ENCODE data around the gene SPC25.
"Not testable (repeated sequence)": the region's sequence is repeated elsewhere in the genome, so short reads cannot be mapped to it uniquely, and the experiment has no call there.

DNA sequence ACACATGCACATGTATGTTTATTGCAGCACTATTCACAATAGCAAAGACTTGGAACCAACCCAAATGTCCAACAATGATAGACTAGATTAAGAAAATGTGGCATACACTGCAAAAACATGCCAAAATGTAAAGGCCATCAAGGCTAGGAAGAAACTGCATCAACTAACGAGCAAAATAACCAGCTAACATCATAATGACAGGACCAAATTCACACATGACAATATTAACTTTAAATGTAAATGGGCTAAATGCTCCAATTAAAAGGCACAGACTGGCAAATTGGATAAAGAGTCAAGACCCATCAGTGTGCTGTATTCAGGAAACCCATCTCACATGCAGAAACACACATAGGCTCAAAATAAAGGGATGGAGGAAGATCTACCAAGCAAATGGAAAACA lies 23.1 kb downstream of the SPC25 start:
- TF ChIP-seq, protein P1, sequence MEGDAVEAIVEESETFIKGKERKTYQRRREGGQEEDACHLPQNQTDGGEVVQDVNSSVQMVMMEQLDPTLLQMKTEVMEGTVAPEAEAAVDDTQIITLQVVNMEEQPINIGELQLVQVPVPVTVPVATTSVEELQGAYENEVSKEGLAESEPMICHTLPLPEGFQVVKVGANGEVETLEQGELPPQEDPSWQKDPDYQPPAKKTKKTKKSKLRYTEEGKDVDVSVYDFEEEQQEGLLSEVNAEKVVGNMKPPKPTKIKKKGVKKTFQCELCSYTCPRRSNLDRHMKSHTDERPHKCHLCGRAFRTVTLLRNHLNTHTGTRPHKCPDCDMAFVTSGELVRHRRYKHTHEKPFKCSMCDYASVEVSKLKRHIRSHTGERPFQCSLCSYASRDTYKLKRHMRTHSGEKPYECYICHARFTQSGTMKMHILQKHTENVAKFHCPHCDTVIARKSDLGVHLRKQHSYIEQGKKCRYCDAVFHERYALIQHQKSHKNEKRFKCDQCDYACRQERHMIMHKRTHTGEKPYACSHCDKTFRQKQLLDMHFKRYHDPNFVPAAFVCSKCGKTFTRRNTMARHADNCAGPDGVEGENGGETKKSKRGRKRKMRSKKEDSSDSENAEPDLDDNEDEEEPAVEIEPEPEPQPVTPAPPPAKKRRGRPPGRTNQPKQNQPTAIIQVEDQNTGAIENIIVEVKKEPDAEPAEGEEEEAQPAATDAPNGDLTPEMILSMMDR (optimal IDR thresholded peaks at IDR 0.05 in 1 of 3, IDR thresholded peaks at IDR 0.05 in 1 of 3, conservative IDR thresholded peaks at IDR 0.05 in 1 of 3; ENCODE audit: extremely low read depth in 1 of 3, insufficient read depth in 2 of 3, low read length in 3 of 3), result not testable (repeated sequence)
- not testable (repeated sequence) for TF ChIP-seq EZH2 (IDR thresholded peaks at IDR 0.05; ENCODE audit: low read length)
